H1 (cell line): ENCODE measurements around the gene RAB3GAP1. TPM values are rescaled to one million over a fixed set of nuclear protein-coding genes. Genes with fewer than 3 reads are reported as not detected.

Experiments used
- CTCF ChIA-PET: fragments of 300-600 bp; sonication (Branson Sonifier 250); formaldehyde crosslinking; loops from one replicate; lab custom pipeline; 2021; ENCODE audit not compliant: partially characterized antibody; lab: Charles Lee
- POLR2A ChIA-PET: fragments of 300-600 bp; sonication (Branson Sonifier 250); formaldehyde crosslinking; loops from one replicate; lab custom pipeline; 2021; ENCODE audit warnings: inconsistent platforms; ENCODE audit not compliant: partially characterized antibody; lab: Charles Lee
- DNase-seq, 2 experiments: peaks; one replicate each; pipeline versions ENCODE4 v3.0.0 to v3.0.0-alpha.2; 2010 to 2022; ENCODE audit warnings: low spot score in 2 of 2, low read depth in 1 of 2, mixed read lengths in 1 of 2
- FAIRE-seq: peaks from 2 replicates; lab custom pipeline; 2011; peaks lifted over from hg19 to GRCh38; lab: Jason Lieb, UNC
- H2AFZ ChIP-seq: 2 replicates; pipeline ENCODE4 v1.8.1; 2012; ENCODE audit warnings: low read length, inconsistent platforms
- H2AK5ac ChIP-seq: 2 replicates; pipeline ENCODE4 v1.6.1; 2013; ENCODE audit warnings: low read depth, low read length
- H2BK120ac ChIP-seq: replicated peaks from 2 replicates; pipeline ENCODE3; 2013; ENCODE audit warnings: low read depth, low read length, inconsistent platforms
- H2BK12ac ChIP-seq: 2 replicates; pipeline ENCODE4 v1.6.1; 2013; ENCODE audit warnings: low read depth, low read length
- H2BK15ac ChIP-seq: 2 replicates; pipeline ENCODE4 v1.6.1; 2013; ENCODE audit warnings: low read length
- H2BK20ac ChIP-seq: 2 replicates; pipeline ENCODE4 v1.6.1; 2013; ENCODE audit warnings: low read length
- H2BK5ac ChIP-seq: 2 replicates; pipeline ENCODE4 v1.6.1; 2013; ENCODE audit warnings: low read depth, low read length
- H3K14ac ChIP-seq: 2 replicates; pipeline ENCODE4 v1.6.1; 2013; ENCODE audit warnings: inconsistent platforms; ENCODE audit not compliant: insufficient read length
- H3K18ac ChIP-seq: 2 replicates; pipeline ENCODE4 v1.6.1; 2013; ENCODE audit warnings: low read length; ENCODE audit errors: extremely low read depth
- H3K23ac ChIP-seq: 2 replicates; pipeline ENCODE4 v1.6.1; 2013; ENCODE audit warnings: inconsistent platforms; ENCODE audit not compliant: insufficient read length
- H3K23me2 ChIP-seq: 2 replicates; pipeline ENCODE4 v1.6.1; 2013; ENCODE audit warnings: low read depth, low read length
- H3K27ac ChIP-seq: 2 replicates; pipeline ENCODE4 v1.6.1; 2011; ENCODE audit warnings: low read depth, low read length, inconsistent platforms
- H3K27me3 ChIP-seq, 4 experiments: replicated peaks in 1 of 4; 1 replicate in 1 of 4; 2 replicates in 3 of 4; pipeline versions ENCODE4 v1.6.1 to v1.8.1; 2011 to 2013; ENCODE audit warnings: low read length in 3 of 4, mild to moderate bottlenecking in 3 of 4, inconsistent platforms in 2 of 4, mixed read lengths in 2 of 4, moderate library complexity in 1 of 4; ENCODE audit not compliant: control insufficient read depth in 3 of 4, insufficient read depth in 3 of 4; ENCODE audit errors: extremely low read depth in 1 of 4
- H3K36me3 ChIP-seq, 4 experiments: 2 replicates each; pipeline versions ENCODE4 v1.6.1 to v1.8.1; 2011 to 2013; ENCODE audit warnings: mild to moderate bottlenecking in 4 of 4, low read length in 3 of 4, moderate library complexity in 2 of 4, control low read depth in 1 of 4, inconsistent platforms in 1 of 4; ENCODE audit not compliant: insufficient read depth in 4 of 4, control insufficient read depth in 2 of 4
- H3K4ac ChIP-seq: replicated peaks from 2 replicates; pipeline ENCODE3; 2013; ENCODE audit warnings: low read length, low read depth, mixed read lengths, inconsistent platforms; ENCODE audit not compliant: insufficient read length
- H3K4me1 ChIP-seq, 4 experiments: replicated peaks in 1 of 4; 1 replicate in 1 of 4; 2 replicates in 3 of 4; pipeline versions ENCODE4 v1.6.1 to v1.8.1; 2011 to 2013; ENCODE audit warnings: low read length in 3 of 4, inconsistent platforms in 2 of 4, mixed read lengths in 1 of 4; ENCODE audit not compliant: insufficient read depth in 4 of 4, control insufficient read depth in 3 of 4
- H3K4me2 ChIP-seq, 2 experiments: 2 replicates each; pipeline versions ENCODE4 v1.6.1 to v1.8.1; 2011 to 2013; ENCODE audit warnings: low read depth in 2 of 2, low read length in 2 of 2, control low read depth in 1 of 2, inconsistent platforms in 1 of 2, mild to moderate bottlenecking in 1 of 2; ENCODE audit not compliant: insufficient read depth in 1 of 2
- H3K4me3 ChIP-seq, 4 experiments: fragments of 200-600, 300-600 bp in 1 of 4; sonication (generic), shearing (Covaris generic), sonication (Bioruptor Twin) in 1 of 4; 2 replicates each; pipeline versions ENCODE4 v1.5.1 to v1.8.1; 2011 to 2016; ENCODE audit warnings: low read length in 4 of 4, low read depth in 3 of 4, control low read depth in 2 of 4, inconsistent platforms in 2 of 4, mild to moderate bottlenecking in 2 of 4, mixed read lengths in 1 of 4, moderate library complexity in 1 of 4; ENCODE audit not compliant: insufficient read depth in 2 of 4; ENCODE audit errors: extremely low read depth in 1 of 4
- H3K56ac ChIP-seq: replicated peaks from 2 replicates; pipeline ENCODE3; 2013; ENCODE audit warnings: low read depth, mild to moderate bottlenecking, mixed read lengths, low read length, inconsistent platforms; ENCODE audit not compliant: insufficient read length
- H3K79me1 ChIP-seq: 2 replicates; pipeline ENCODE4 v1.6.1; 2013; ENCODE audit warnings: low read depth, low read length, control low read depth
- H3K79me2 ChIP-seq, 2 experiments: 2 replicates each; pipeline versions ENCODE4 v1.6.1 to v1.8.1; 2012 to 2013; ENCODE audit warnings: low read length in 2 of 2, mild to moderate bottlenecking in 2 of 2, inconsistent platforms in 1 of 2; ENCODE audit not compliant: insufficient read depth in 2 of 2, control insufficient read depth in 1 of 2
- H3K9ac ChIP-seq, 4 experiments: replicated peaks in 1 of 4; 1 replicate in 1 of 4; 2 replicates in 3 of 4; pipeline versions ENCODE4 v1.6.1 to v1.8.1; 2011 to 2013; ENCODE audit warnings: low read depth in 3 of 4, low read length in 3 of 4, control low read depth in 2 of 4, mild to moderate bottlenecking in 2 of 4, moderate library complexity in 2 of 4, inconsistent platforms in 1 of 4; ENCODE audit errors: extremely low read depth in 1 of 4
- H3K9me3 ChIP-seq, 2 experiments: 2 replicates each; pipeline versions ENCODE4 v1.6.1 to v1.8.1; 2012 to 2013; ENCODE audit warnings: mild to moderate bottlenecking in 2 of 2, moderate library complexity in 2 of 2, control low read depth in 1 of 2, inconsistent platforms in 1 of 2, low read depth in 1 of 2, low read length in 1 of 2, mixed read lengths in 1 of 2; ENCODE audit not compliant: insufficient read depth in 2 of 2
- H4K20me1 ChIP-seq, 2 experiments: replicated peaks in 1 of 2; 2 replicates each; pipeline versions ENCODE3 to v1.8.1; 2011 to 2013; ENCODE audit warnings: inconsistent platforms in 2 of 2, low read length in 2 of 2, mild to moderate bottlenecking in 1 of 2; ENCODE audit not compliant: insufficient read depth in 2 of 2, control insufficient read depth in 1 of 2
- H4K5ac ChIP-seq: 2 replicates; pipeline ENCODE4 v1.6.1; 2013; ENCODE audit warnings: low read length, low read depth, mixed read lengths, inconsistent platforms; ENCODE audit not compliant: insufficient read length
- H4K8ac ChIP-seq: 2 replicates; pipeline ENCODE4 v1.8.0; 2013; ENCODE audit warnings: mild to moderate bottlenecking, moderate library complexity, low read length, inconsistent platforms; ENCODE audit not compliant: insufficient read depth; ENCODE audit errors: extremely low read depth
- H4K91ac ChIP-seq: replicated peaks from 2 replicates; pipeline ENCODE3; 2013; ENCODE audit warnings: low read length, mixed read lengths, inconsistent platforms; ENCODE audit not compliant: insufficient read length
- ATF3 ChIP-seq: IDR thresholded peaks from 2 replicates; pipeline ENCODE4 v1.6.1; 2011; ENCODE audit warnings: low read depth, mild to moderate bottlenecking, low read length; ENCODE audit not compliant: insufficient read depth
- CBX5 ChIP-seq: fragments of 300-800, 300-1000 bp; sonication (generic); IDR thresholded peaks from 2 replicates; pipeline ENCODE4 v1.7.1; 2016; ENCODE audit warnings: antibody characterized with exemption, low read length, low read depth
- CEBPB ChIP-seq: IDR thresholded peaks from 2 replicates; pipeline ENCODE4 v1.6.1; 2012; ENCODE audit warnings: low read depth, low read length
- GTF2F1 ChIP-seq: IDR thresholded peaks from 2 replicates; pipeline ENCODE4 v1.6.1; 2012; ENCODE audit warnings: low read depth, low read length, improper control_type of control experiment, borderline replicate concordance
- JUN ChIP-seq: IDR thresholded peaks from 2 replicates; pipeline ENCODE4 v1.6.1; 2011; ENCODE audit warnings: low read depth, mild to moderate bottlenecking, improper control_type of control experiment, low read length
- KDM5A ChIP-seq: fragments of 200-600 bp; IDR thresholded peaks from 2 replicates; pipeline ENCODE4 v1.7.1; 2012; ENCODE audit warnings: mild to moderate bottlenecking, low read length, inconsistent platforms, mixed read lengths
- POLR2AphosphoS5 ChIP-seq: IDR thresholded peaks from 2 replicates; pipeline ENCODE4 v1.6.1; 2011; ENCODE audit warnings: low read depth, low read length
- SRF ChIP-seq: IDR thresholded peaks from 2 replicates; pipeline ENCODE4 v1.6.1; 2011; ENCODE audit warnings: mild to moderate bottlenecking, low read depth, low read length, moderate library complexity
- YY1 ChIP-seq: IDR thresholded peaks from 2 replicates; pipeline ENCODE4 v1.6.1; 2011; ENCODE audit warnings: low read depth, mild to moderate bottlenecking, low read length
- WGBS, 2 experiments: shearing (Covaris generic) in 1 of 2; methylation state at CpG; one replicate each; pipeline versions ENCODE4 v1.1.6 to v1.1.7; 2013 to 2015; ENCODE audit warnings: low lambda C conversion rate in 2 of 2, mixed read lengths in 2 of 2, inconsistent platforms in 1 of 2, low coverage in 1 of 2, missing lambda C conversion rate in 1 of 2; ENCODE audit not compliant: insufficient replicate concordance in 2 of 2, insufficient coverage in 1 of 2, insufficient read length in 1 of 2; ENCODE audit errors: extremely low coverage in 1 of 2, missing lambda C conversion rate in 1 of 2; 5-methylcytosine and 5-hydroxymethylcytosine counted together
- polyA plus RNA-seq, 7 experiments: library from polyadenylated mRNA; depleted of rRNA in 3 of 7; stranded (reverse) in 5 of 7; unstranded in 2 of 7; fragments of >200 nt in 5 of 7; fragments of 200-250 nt in 2 of 7; gene quantifications; 1 replicate in 5 of 7; 2 replicates in 1 of 7; 4 replicates in 1 of 7; pipeline versions ENCODE4 v1.2.1 to v1.2.3, GENCODE V29; 2011 to 2013; ENCODE audit warnings: missing spikeins in 2 of 7, mixed read lengths in 2 of 7
- total RNA-seq: library from RNA; stranded (reverse); fragmentation: NEBNext Ultra II Directional; extraction: Animal tissue kit (Norgen Biotek cat#: 25700); gene quantifications from 2 replicates; pipeline ENCODE4 v1.2.1, GENCODE V29; 2021
- TF ChIP-seq, protein P1 (sequence below): IDR thresholded peaks from 2 replicates; pipeline ENCODE4 v1.6.1; 2011; ENCODE audit warnings: low read length, improper control_type of control experiment

Gene RAB3GAP1
- total and polyA plus RNA-seq, 2 of the 8 experiments (the other 6 are each of a cell fraction or from before 2014, with no cell fraction given) = 9.8 to 28.6 TPM

- Histone ChIP-seq H3K4me1 (peaks cover 0 to 3% (median 0%) of the 10 kb centered on the region in 4 experiments; a peak in 2 of 7 replicates), H2BK20ac (no peak overlapping the region), H3K79me1 (no peaks in the 10 kb centered on the region), H3K23me2 (no peaks in the 10 kb centered on the region), H4K8ac (no peak overlapping the region), H3K4me2 (no peak overlapping the region), H4K20me1 (no peaks in the 10 kb centered on the region), H2BK120ac (no peak overlapping the region), H2BK5ac (no peak overlapping the region), H3K36me3 (peaks cover 2 to 47% (median 16%) of the 10 kb centered on the region in 4 experiments; a peak in 6 of 8 replicates), H2BK12ac (no peak overlapping the region), H2AFZ (no peak overlapping the region), H3K27me3 (peaks cover 0 to 1% (median 0%) of the 10 kb centered on the region in 4 experiments; a peak in 1 of 7 replicates), H2AK5ac (no peak overlapping the region), H4K91ac (no peak overlapping the region), H3K14ac (no peak overlapping the region), H3K79me2 (no peaks in the 10 kb centered on the region), H3K23ac (no peak overlapping the region), H3K18ac (no peak overlapping the region), H3K9me3 (no peaks in the 10 kb centered on the region), H3K9ac (no peak overlapping the region), H2BK15ac (no peak overlapping the region), H3K4me3 (no peak overlapping the region), H3K27ac (no peak overlapping the region), H3K4ac (no peak overlapping the region), H4K5ac (no peak overlapping the region), H3K56ac (no peak overlapping the region)
- no peak for DNase-seq
- no peak for FAIRE-seq
- ChIA-PET POLR2A (no interaction called here), CTCF (interaction anchor here (0.7 kb wide), 2 partner anchors 67 to 510 kb away, joined by 3 read pairs; no protein-coding TSS in a partner anchor)
- TF ChIP-seq, protein P1, sequence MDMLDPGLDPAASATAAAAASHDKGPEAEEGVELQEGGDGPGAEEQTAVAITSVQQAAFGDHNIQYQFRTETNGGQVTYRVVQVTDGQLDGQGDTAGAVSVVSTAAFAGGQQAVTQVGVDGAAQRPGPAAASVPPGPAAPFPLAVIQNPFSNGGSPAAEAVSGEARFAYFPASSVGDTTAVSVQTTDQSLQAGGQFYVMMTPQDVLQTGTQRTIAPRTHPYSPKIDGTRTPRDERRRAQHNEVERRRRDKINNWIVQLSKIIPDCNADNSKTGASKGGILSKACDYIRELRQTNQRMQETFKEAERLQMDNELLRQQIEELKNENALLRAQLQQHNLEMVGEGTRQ = no peak
- no peak for TF ChIP-seq JUN
- no peak for TF ChIP-seq SRF
- no peak for TF ChIP-seq CBX5
- TF ChIP-seq GTF2F1 = no peak
- no peak for TF ChIP-seq POLR2AphosphoS5
- TF ChIP-seq ATF3 = no peak
- no peak for TF ChIP-seq CEBPB
- TF ChIP-seq YY1 = no peak
- TF ChIP-seq KDM5A = no peak
- 89% methylated on average over 5 of the region's 5 CpGs; no CpG with 5 or more reads in 1 of the 2 experiments for WGBS, 2 experiments
Observed at GRCh38 chr2:135163901-135164300, 111.8 kb downstream of the RAB3GAP1 start.
